ENCODE data around the gene PLEKHB2. TPM values are rescaled to one million over a fixed set of nuclear protein-coding genes. Genes with fewer than 3 reads are reported as not detected.

PLEKHB2 gene
- total RNA-seq, 1 experiment from 2014 or later = 72.0 TPM

DNA sequence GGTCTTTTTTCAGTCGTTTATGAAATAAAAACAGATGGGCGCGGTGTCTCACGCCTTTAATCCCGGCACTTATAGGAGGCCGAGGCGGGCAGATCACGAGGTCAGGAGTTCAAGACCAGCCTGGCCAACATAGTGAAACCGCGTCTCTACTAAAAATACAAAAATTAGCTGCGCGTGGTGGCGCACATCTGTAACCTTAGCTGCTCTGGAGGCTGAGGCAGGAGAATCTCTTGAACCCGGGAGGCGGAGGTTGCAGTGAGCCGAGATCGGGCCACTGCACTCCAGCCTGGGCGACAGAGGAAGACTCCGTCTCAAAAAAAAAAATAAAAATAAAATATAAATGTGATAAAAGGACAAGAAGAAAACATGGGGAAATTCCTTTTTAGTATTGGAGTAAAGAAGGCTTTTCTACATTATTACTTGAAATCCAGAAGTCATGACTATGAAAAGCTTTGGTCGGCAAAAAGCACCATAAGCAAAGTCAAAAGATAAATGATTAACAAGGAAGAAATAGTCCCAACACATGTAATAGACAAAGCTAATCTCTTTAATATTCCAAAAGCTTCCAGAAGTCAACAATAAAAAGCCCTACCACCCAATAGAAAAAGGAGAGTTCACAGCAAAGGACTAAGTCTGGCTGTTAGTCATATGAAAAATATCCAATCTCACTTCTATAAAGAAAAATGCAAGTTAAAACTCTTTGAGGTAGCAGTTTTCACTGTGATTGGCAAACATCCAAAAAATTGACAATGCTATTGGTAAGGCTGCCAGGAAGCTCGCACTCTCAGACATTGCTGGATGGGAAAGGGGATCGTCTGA is 10.5 kb upstream of the PLEKHB2 start:
- peak overlapping the region; percentile 72 for H3K27ac ChIP-seq (ENCODE audit: low read length)
- peak overlapping the region; percentile 80 to 88; a peak in 3 of 4 replicates for H3K4me3 ChIP-seq (ENCODE audit: low read depth in 2 of 2, low read length in 2 of 2)
- H3K9me3 ChIP-seq (ENCODE audit: control insufficient read depth, insufficient read depth, low read depth, low read length) = no peaks in the 10 kb centered on the region
- H3K27me3 ChIP-seq (ENCODE audit: control insufficient read depth, insufficient read depth, low read length) = no peaks in the 10 kb centered on the region
- ChIA-PET CTCF (no interaction called here), POLR2A (interaction anchor here (0.7 kb wide), 1 partner anchor 11 kb away, joined by 3 read pairs; no protein-coding TSS in a partner anchor)
- intact Hi-C loops (cut with micrococcal nuclease; ENCODE audit: unreplicated experiment) (no loop called here), in situ Hi-C loops (cut with HindIII; ENCODE audit: low pct_unique_long_range_greater_than_20kb, low sequenced_read_pairs) (no loop called here)
- no peak for DNase-seq (ENCODE audit: low read depth, low spot score)
- no peaks in the 10 kb centered on the region; the same call in 1 of the 2 replicates for H3K4me1 ChIP-seq (ENCODE audit: control insufficient read depth, insufficient read depth, low read length)
- BruUV-seq (replicated peaks) = no TSS peak
- peaks cover 3% of the 10 kb centered on the region; the same call in 1 of the 2 replicates for H3K36me3 ChIP-seq (ENCODE audit: control insufficient read depth, insufficient read depth, low read length)
- TF ChIP-seq, protein P1, sequence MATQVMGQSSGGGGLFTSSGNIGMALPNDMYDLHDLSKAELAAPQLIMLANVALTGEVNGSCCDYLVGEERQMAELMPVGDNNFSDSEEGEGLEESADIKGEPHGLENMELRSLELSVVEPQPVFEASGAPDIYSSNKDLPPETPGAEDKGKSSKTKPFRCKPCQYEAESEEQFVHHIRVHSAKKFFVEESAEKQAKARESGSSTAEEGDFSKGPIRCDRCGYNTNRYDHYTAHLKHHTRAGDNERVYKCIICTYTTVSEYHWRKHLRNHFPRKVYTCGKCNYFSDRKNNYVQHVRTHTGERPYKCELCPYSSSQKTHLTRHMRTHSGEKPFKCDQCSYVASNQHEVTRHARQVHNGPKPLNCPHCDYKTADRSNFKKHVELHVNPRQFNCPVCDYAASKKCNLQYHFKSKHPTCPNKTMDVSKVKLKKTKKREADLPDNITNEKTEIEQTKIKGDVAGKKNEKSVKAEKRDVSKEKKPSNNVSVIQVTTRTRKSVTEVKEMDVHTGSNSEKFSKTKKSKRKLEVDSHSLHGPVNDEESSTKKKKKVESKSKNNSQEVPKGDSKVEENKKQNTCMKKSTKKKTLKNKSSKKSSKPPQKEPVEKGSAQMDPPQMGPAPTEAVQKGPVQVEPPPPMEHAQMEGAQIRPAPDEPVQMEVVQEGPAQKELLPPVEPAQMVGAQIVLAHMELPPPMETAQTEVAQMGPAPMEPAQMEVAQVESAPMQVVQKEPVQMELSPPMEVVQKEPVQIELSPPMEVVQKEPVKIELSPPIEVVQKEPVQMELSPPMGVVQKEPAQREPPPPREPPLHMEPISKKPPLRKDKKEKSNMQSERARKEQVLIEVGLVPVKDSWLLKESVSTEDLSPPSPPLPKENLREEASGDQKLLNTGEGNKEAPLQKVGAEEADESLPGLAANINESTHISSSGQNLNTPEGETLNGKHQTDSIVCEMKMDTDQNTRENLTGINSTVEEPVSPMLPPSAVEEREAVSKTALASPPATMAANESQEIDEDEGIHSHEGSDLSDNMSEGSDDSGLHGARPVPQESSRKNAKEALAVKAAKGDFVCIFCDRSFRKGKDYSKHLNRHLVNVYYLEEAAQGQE (IDR thresholded peaks at IDR 0.05; ENCODE audit: insufficient read depth in 1 of 2, low read depth in 2 of 2, low read length in 1 of 2) = no peak
- TF ChIP-seq, protein P2, sequence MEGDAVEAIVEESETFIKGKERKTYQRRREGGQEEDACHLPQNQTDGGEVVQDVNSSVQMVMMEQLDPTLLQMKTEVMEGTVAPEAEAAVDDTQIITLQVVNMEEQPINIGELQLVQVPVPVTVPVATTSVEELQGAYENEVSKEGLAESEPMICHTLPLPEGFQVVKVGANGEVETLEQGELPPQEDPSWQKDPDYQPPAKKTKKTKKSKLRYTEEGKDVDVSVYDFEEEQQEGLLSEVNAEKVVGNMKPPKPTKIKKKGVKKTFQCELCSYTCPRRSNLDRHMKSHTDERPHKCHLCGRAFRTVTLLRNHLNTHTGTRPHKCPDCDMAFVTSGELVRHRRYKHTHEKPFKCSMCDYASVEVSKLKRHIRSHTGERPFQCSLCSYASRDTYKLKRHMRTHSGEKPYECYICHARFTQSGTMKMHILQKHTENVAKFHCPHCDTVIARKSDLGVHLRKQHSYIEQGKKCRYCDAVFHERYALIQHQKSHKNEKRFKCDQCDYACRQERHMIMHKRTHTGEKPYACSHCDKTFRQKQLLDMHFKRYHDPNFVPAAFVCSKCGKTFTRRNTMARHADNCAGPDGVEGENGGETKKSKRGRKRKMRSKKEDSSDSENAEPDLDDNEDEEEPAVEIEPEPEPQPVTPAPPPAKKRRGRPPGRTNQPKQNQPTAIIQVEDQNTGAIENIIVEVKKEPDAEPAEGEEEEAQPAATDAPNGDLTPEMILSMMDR (IDR thresholded peaks at IDR 0.05) = no peak
- TF ChIP-seq POLR2AphosphoS5 (IDR thresholded peaks at IDR 0.05; ENCODE audit: low read depth, low read length) = no peak
- TF ChIP-seq SIN3A (IDR thresholded peaks at IDR 0.05; ENCODE audit: borderline replicate concordance, insufficient read depth, low read depth, low read length) = no peak
- no peak for TF ChIP-seq TCF7L2 (IDR thresholded peaks at IDR 0.05; ENCODE audit: low read depth, low read length)
- ATAC-seq = no peak

DNA sequence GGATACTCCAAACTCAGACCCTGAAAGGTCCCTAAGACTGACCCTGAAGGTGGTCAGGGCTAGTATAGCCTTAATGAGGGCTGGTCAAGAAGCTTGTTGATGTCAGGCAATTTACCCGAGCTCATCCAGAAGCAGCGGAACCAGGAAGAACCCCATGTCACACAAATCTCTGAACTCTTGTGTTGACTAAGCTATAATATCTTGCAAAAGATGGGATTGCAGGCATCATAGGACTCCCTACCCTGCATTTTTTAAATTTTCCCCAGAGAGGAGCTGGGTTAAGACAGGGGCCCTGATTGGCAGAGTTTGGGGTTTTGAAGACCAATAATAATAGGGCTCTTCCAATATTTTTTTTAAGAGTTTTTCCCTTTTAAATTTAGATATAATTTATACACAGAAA is 2.0 kb upstream of the PLEKHB2 start:
- intact Hi-C loops (cut with micrococcal nuclease; ENCODE audit: unreplicated experiment) = no loop called here

More for the DNA sequence above, 2.0 kb upstream of the PLEKHB2 start:
- POLR2A ChIA-PET = no interaction called here
- no peaks in the 10 kb centered on the region for H3K27me3 ChIP-seq (ENCODE audit: control insufficient read depth, insufficient read depth, low read length)
- H3K4me3 ChIP-seq (ENCODE audit: low read depth in 2 of 2, low read length in 2 of 2) = no peak overlapping the region
- H3K4me1 ChIP-seq (ENCODE audit: control insufficient read depth, insufficient read depth, low read length) = peaks cover 19% of the 10 kb centered on the region
- no peaks in the 10 kb centered on the region; the same call in 1 of the 2 replicates for H3K36me3 ChIP-seq (ENCODE audit: control insufficient read depth, insufficient read depth, low read length)
- TF ChIP-seq POLR2AphosphoS5 (IDR thresholded peaks at IDR 0.05; ENCODE audit: low read depth, low read length) (no peak), TCF7L2 (IDR thresholded peaks at IDR 0.05; ENCODE audit: low read depth, low read length) (no peak), SIN3A (IDR thresholded peaks at IDR 0.05; ENCODE audit: borderline replicate concordance, insufficient read depth, low read depth, low read length) (no peak)
- TF ChIP-seq, protein P1 (IDR thresholded peaks at IDR 0.05; ENCODE audit: insufficient read depth in 1 of 2, low read depth in 2 of 2, low read length in 1 of 2) = no peak
- TF ChIP-seq, protein P2 (IDR thresholded peaks at IDR 0.05) = no peak
- H3K9me3 ChIP-seq (ENCODE audit: control insufficient read depth, insufficient read depth, low read depth, low read length) = no peaks in the 10 kb centered on the region
- BruUV-seq (replicated peaks) = no TSS peak
- CTCF ChIA-PET = no interaction called here
- in situ Hi-C loops (cut with HindIII; ENCODE audit: low pct_unique_long_range_greater_than_20kb, low sequenced_read_pairs) = no loop called here
- ATAC-seq (no peak), DNase-seq (ENCODE audit: low read depth, low spot score) (no peak)
- no peak overlapping the region for H3K27ac ChIP-seq (ENCODE audit: low read length)

Data from Panc1 (cell line).